Myocyte (in vitro differentiated cells): ENCODE results near the gene GJA3. TPM values are rescaled to one million over a fixed set of nuclear protein-coding genes. Genes with fewer than 3 reads are reported as not detected.

ENCODE experiments used
- DNase-seq: peaks from one replicate; pipeline ENCODE4 v3.0.0-alpha.2; 2012; ENCODE audit warnings: low read depth
- polyA plus RNA-seq: library from polyadenylated mRNA; unstranded; fragments of >200 nt; gene quantifications from one replicate; pipeline ENCODE4 v1.2.1, GENCODE V29; 2012; ENCODE audit warnings: missing spikeins
- total RNA-seq: library from RNA; depleted of rRNA; stranded (reverse); fragments of >200 nt; gene quantifications from 2 replicates; pipeline ENCODE4 v1.2.3, GENCODE V29; 2014

The GJA3 gene
- total RNA-seq, result 0.05 and 0.59 TPM in 2 replicates
- polyA plus RNA-seq, result 0.08 TPM

GRCh38 chr13:20160306-20161274, at the start of gene GJA3:
Gene GJA3, minus strand, starts transcription at chr13:20161052. Its CDS starts 17,764 bp downstream, at chr13:20143288.
- DNase-seq, result peak; percentile 24

GRCh38 chr13:20209948-20210347, 49.1 kb upstream of the GJA3 start:
- DNase-seq, result no peak

- no peak for DNase-seq
These were observed 45.9 kb upstream of the GJA3 start for GRCh38 chr13:20206698-20207235.

GRCh38 chr13:20206065-20206697, 45.3 kb upstream of the GJA3 start:
- DNase-seq, result no peak

GRCh38 chr13:20198781-20199180, 37.9 kb upstream of the GJA3 start:
- DNase-seq, result no peak

- DNase-seq, result peak; percentile 52
These were observed 36.5 kb upstream of the GJA3 start for GRCh38 chr13:20197361-20197834.

GRCh38 chr13:20195801-20196200, 34.9 kb upstream of the GJA3 start:
- no peak for DNase-seq

- no peak for DNase-seq
These were observed 33.2 kb upstream of the GJA3 start for GRCh38 chr13:20193907-20194631.

GRCh38 chr13:20193162-20193906, 32.5 kb upstream of the GJA3 start:
- DNase-seq, result no peak

- DNase-seq, result peak; percentile 32
These were observed 31.9 kb upstream of the GJA3 start, which contains the start of gene GJB2 for GRCh38 chr13:20192836-20193161. Gene GJB2, minus strand, starts transcription at chr13:20192938. Its CDS starts 3,357 bp downstream, at chr13:20189581.

- peak; percentile 15 for DNase-seq
These were observed 31.4 kb upstream of the GJA3 start for GRCh38 chr13:20192158-20192835.

DNA sequence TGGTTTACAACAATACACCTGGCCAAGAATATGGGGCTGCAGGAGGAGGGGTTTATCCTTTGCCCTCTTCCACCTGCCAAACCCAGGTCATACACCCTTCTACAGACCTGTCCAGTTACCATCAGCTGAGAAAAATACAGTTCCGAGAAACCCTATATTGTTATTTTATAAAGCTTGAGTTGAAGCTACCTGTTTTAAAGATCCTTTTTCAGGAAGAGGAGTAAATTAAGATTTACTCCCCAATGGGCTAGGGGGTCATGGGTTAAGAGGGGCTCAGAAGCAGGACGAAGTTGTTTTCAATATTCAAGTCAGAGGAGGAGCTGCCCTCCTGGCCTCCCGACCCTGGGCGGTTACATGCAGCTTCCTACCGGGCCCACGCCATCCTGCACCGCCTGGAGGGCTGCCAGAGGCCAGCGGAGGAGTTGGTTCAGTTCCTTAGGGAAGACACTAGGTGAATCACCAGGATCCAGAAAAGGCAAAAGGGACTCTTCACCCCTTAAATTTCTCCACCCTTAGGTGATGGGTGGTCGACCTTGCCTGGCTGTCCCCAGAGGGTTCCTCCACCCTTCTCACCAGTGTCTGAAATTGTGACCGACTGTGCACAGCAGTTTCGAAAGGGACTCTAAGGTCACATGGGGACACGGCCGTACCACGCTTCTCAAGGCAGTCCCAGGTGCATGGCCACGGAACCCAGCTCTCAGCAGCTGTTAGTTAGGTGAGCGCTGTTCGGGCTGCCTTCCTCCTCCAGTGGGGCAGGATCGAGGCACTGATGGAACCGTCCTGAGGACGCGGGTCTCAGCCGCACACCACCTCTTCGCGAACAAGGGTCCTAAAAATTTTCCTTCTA, 30.7 kb upstream of the GJA3 start:
- DNase-seq, result no peak

GRCh38 chr13:20190481-20191310, 29.8 kb upstream of the GJA3 start:
- peak; percentile 68 for DNase-seq

DNA sequence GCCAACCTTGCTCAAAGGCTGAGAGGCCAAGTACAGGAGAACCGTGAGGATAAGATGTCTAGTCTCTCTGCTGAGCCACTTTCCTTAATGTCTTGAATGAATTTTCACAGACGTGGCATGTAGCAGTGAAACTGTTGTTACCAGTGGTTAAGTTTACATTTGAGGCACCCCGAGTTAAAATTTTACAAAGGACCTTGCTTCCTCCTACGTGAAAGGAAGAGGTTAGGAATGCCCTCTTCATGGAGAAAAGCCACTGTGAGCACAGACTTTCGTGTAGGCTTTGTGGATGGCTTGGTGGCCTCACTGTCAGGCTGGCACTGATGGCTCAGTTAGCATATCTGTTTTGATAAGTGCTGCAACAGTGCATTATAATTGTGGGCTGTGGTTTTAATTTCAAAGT, 29.2 kb upstream of the GJA3 start:
- DNase-seq, result no peak

DNA sequence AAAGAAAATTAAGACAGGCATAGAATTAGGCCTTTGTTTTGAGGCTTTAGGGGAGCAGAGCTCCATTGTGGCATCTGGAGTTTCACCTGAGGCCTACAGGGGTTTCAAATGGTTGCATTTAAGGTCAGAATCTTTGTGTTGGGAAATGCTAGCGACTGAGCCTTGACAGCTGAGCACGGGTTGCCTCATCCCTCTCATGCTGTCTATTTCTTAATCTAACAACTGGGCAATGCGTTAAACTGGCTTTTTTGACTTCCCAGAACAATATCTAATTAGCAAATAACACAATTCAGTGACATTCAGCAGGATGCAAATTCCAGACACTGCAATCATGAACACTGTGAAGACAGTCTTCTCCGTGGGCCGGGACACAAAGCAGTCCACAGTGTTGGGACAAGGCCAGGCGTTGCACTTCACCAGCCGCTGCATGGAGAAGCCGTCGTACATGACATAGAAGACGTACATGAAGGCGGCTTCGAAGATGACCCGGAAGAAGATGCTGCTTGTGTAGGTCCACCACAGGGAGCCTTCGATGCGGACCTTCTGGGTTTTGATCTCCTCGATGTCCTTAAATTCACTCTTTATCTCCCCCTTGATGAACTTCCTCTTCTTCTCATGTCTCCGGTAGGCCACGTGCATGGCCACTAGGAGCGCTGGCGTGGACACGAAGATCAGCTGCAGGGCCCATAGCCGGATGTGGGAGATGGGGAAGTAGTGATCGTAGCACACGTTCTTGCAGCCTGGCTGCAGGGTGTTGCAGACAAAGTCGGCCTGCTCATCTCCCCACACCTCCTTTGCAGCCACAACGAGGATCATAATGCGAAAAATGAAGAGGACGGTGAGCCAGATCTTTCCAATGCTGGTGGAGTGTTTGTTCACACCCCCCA, 28.1 kb upstream of the GJA3 start:
- DNase-seq, result no peak

DNA sequence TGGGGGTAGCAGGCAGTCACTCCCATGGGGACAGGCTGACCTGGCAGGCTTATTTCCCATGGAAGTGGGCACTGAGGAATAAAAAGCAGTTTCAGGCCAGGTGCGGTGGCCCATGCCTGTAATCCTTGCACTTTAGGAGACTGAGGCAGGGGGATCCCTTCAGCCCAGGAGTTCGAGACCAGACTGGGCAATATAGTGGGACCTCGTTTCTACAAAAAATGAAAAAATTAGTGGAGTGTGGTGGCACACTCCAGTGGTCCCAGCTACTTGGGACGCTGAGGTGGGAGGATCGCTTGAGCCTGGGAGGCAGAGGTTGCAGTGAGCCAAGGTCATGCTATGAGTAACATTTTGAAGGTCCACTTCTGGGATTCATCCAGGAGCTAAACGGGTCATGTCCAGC, 25.9 kb upstream of the GJA3 start:
- DNase-seq, result no peak
